HepG2 (cell line): ENCODE results near the gene WNK4. TPM values are rescaled to one million over a fixed set of nuclear protein-coding genes. Genes with fewer than 3 reads are reported as not detected.

Experiments
- CHD2 ChIP-seq: IDR thresholded peaks from 2 replicates; pipeline ENCODE4 v1.6.1; 2011; ENCODE audit warnings: low read depth, low read length, improper control_type of control experiment
- ETS1 ChIP-seq: sonication (generic); formaldehyde crosslinking; IDR thresholded peaks from 2 replicates; pipeline ENCODE4 v1.4.0; 2020; ENCODE audit warnings: missing genetic modification reagents
- FOXO4 ChIP-seq: sonication (generic); formaldehyde crosslinking; conservative IDR thresholded peaks from 2 replicates; pipeline ENCODE4 v1.8.1; 2023; ENCODE audit warnings: missing genetic modification reagents
- MATR3 ChIP-seq: sonication (generic); formaldehyde crosslinking; IDR thresholded peaks from 2 replicates; pipeline ENCODE4 v1.4.0; 2020; ENCODE audit warnings: missing genetic modification reagents
- NR0B2 ChIP-seq: sonication (generic); formaldehyde crosslinking; IDR thresholded peaks from 2 replicates; pipeline ENCODE4 v1.4.0; 2020; ENCODE audit warnings: mild to moderate bottlenecking, missing genetic modification reagents
- NR2F6 ChIP-seq, 2 experiments: IDR thresholded peaks; 2 replicates each; pipeline ENCODE4 v1.6.1; 2016; ENCODE audit warnings: antibody characterized with exemption in 1 of 2, mild to moderate bottlenecking in 1 of 2
- NR3C1 ChIP-seq: sonication (generic); formaldehyde crosslinking; IDR thresholded peaks from 2 replicates; pipeline ENCODE4 v1.4.0; 2020; ENCODE audit warnings: missing genetic modification reagents
- PCBP2 ChIP-seq: fragments of 200-400 bp; formaldehyde crosslinking; optimal IDR thresholded peaks from 2 replicates; pipeline ENCODE3; 2018; ENCODE audit warnings: low read length, low read depth; ENCODE audit not compliant: poor library complexity, severe bottlenecking
- PITX1 ChIP-seq: sonication (generic); formaldehyde crosslinking; IDR thresholded peaks from 2 replicates; pipeline ENCODE4 v1.5.1; 2020; ENCODE audit warnings: mild to moderate bottlenecking, missing genetic modification reagents
- PRPF4 ChIP-seq: fragments of 200-400 bp; formaldehyde crosslinking; IDR thresholded peaks from 2 replicates; pipeline ENCODE4 v1.6.1; 2016; ENCODE audit warnings: low read length, low read depth; ENCODE audit not compliant: poor library complexity, severe bottlenecking
- RBM22 ChIP-seq: fragments of 200-400 bp; formaldehyde crosslinking; optimal IDR thresholded peaks from 2 replicates; pipeline ENCODE3; 2017; ENCODE audit warnings: mild to moderate bottlenecking, low read length, moderate library complexity
- RFX1 ChIP-seq: fragments of 450-650 bp; IDR thresholded peaks from 2 replicates; pipeline ENCODE4 v1.6.1; 2017
- SMARCE1 ChIP-seq: fragments of 450-650 bp; IDR thresholded peaks from 2 replicates; pipeline ENCODE4 v1.6.1; 2017; ENCODE audit warnings: borderline replicate concordance
- SNAI1 ChIP-seq: sonication (generic); formaldehyde crosslinking; IDR thresholded peaks from 2 replicates; pipeline ENCODE4 v1.5.0; 2020; ENCODE audit warnings: mild to moderate bottlenecking, missing genetic modification reagents, borderline replicate concordance
- ZBTB21 ChIP-seq: sonication (generic); formaldehyde crosslinking; IDR thresholded peaks from 2 replicates; pipeline ENCODE4 v1.4.0; 2020; ENCODE audit warnings: missing genetic modification reagents
- ZBTB42 ChIP-seq: sonication (generic); formaldehyde crosslinking; IDR thresholded peaks from 2 replicates; pipeline ENCODE4 v1.5.0; 2020; ENCODE audit warnings: mild to moderate bottlenecking, missing genetic modification reagents
- ZNF136 ChIP-seq: sonication (generic); formaldehyde crosslinking; IDR thresholded peaks from 2 replicates; pipeline ENCODE4 v1.8.1; 2022; ENCODE audit warnings: low read depth, mild to moderate bottlenecking, moderate library complexity, missing genetic modification reagents
- ZNF333 ChIP-seq: sonication (generic); formaldehyde crosslinking; IDR thresholded peaks from 2 replicates; pipeline ENCODE4 v1.4.0; 2020; ENCODE audit warnings: mild to moderate bottlenecking, missing genetic modification reagents, borderline replicate concordance
- ZNF350 ChIP-seq: sonication (generic); formaldehyde crosslinking; IDR thresholded peaks from 2 replicates; pipeline ENCODE4 v1.4.0; 2020; ENCODE audit warnings: mild to moderate bottlenecking, low read depth, missing genetic modification reagents, borderline replicate concordance
- ZNF484 ChIP-seq: sonication (generic); formaldehyde crosslinking; IDR thresholded peaks from 2 replicates; pipeline ENCODE4 v1.5.1; 2020; ENCODE audit warnings: mild to moderate bottlenecking, low read depth, missing genetic modification reagents, borderline replicate concordance
- ZNF552 ChIP-seq: sonication (generic); formaldehyde crosslinking; IDR thresholded peaks from 2 replicates; pipeline ENCODE4 v1.9.0; 2022; ENCODE audit warnings: missing genetic modification reagents, mild to moderate bottlenecking, borderline replicate concordance
- ZNF878 ChIP-seq: sonication (generic); formaldehyde crosslinking; IDR thresholded peaks from 2 replicates; pipeline ENCODE4 v1.8.1; 2023; ENCODE audit warnings: mild to moderate bottlenecking, missing genetic modification reagents, moderate library complexity
- polyA plus RNA-seq, 8 experiments: library from polyadenylated mRNA; depleted of rRNA in 3 of 8; stranded (reverse) in 7 of 8; unstranded in 1 of 8; fragments of >200 nt; fragmentation: Illumina TruSeq in 4 of 8; extraction: Trizol in 4 of 8; gene quantifications; 2 replicates each; pipeline versions ENCODE4 v1.2.1 to v1.2.3, GENCODE V29; 2011 to 2016; ENCODE audit warnings: low read depth in 4 of 8, missing spikeins in 1 of 8, mixed read lengths in 1 of 8; ENCODE audit not compliant: insufficient read depth in 1 of 8
- total RNA-seq, 5 experiments: library from RNA; depleted of rRNA; stranded (reverse); fragments of >200 nt; fragmentation: Illumina TruSeq; extraction: Trizol; gene quantifications; 2 replicates each; pipeline ENCODE4 v1.2.3, GENCODE V29; 2016; ENCODE audit warnings: low read depth in 1 of 5
- TF ChIP-seq, protein P1 (sequence below): sonication (generic); formaldehyde crosslinking; conservative IDR thresholded peaks from 2 replicates; pipeline ENCODE4 v1.4.0; 2020; ENCODE audit warnings: missing genetic modification reagents
- TF ChIP-seq, protein P2 (sequence below): sonication (generic); formaldehyde crosslinking; IDR thresholded peaks from 2 replicates; pipeline ENCODE4 v1.8.1; 2022; ENCODE audit warnings: low read depth, mild to moderate bottlenecking, missing genetic modification reagents

Gene WNK4
- total and polyA plus RNA-seq, 2 of the 13 experiments (the other 11 are each of a cell fraction or from before 2014, with no cell fraction given): 2.7 to 13.7 TPM

- TF ChIP-seq ETS1 (no peak), FOXO4 (CRISPR knock-in tag) (peak; percentile 99), ZNF878 (no peak), ZNF484 (CRISPR knock-in tag) (no peak), PRPF4 (no peak), ZNF552 (CRISPR knock-in tag) (no peak), MATR3 (no peak), PITX1 (CRISPR knock-in tag) (no peak), SMARCE1 (no peak), RFX1 (no peak), ZBTB21 (CRISPR knock-in tag) (no peak; the same call in 1 of the 2 replicates), NR2F6 (IDR thresholded peaks at IDR 0.05) (no peak), NR2F6 (CRISPR knock-in tag; IDR thresholded peaks at IDR 0.05) (no peak; the same call in 1 of the 2 replicates), CHD2 (no peak), ZNF350 (CRISPR knock-in tag) (no peak), NR3C1 (CRISPR knock-in tag) (no peak), SNAI1 (CRISPR knock-in tag) (no peak), RBM22 (no peak), ZBTB42 (CRISPR knock-in tag) (no peak; the same call in 1 of the 2 replicates), NR0B2 (CRISPR knock-in tag) (no peak), ZNF136 (CRISPR knock-in tag) (no peak), ZNF333 (CRISPR knock-in tag) (no peak), PCBP2 (no peak)
- TF ChIP-seq, protein P1, sequence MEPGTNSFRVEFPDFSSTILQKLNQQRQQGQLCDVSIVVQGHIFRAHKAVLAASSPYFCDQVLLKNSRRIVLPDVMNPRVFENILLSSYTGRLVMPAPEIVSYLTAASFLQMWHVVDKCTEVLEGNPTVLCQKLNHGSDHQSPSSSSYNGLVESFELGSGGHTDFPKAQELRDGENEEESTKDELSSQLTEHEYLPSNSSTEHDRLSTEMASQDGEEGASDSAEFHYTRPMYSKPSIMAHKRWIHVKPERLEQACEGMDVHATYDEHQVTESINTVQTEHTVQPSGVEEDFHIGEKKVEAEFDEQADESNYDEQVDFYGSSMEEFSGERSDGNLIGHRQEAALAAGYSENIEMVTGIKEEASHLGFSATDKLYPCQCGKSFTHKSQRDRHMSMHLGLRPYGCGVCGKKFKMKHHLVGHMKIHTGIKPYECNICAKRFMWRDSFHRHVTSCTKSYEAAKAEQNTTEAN (CRISPR knock-in tag): peak; percentile 36; the same call in 1 of the 2 replicates
- TF ChIP-seq, protein P2, sequence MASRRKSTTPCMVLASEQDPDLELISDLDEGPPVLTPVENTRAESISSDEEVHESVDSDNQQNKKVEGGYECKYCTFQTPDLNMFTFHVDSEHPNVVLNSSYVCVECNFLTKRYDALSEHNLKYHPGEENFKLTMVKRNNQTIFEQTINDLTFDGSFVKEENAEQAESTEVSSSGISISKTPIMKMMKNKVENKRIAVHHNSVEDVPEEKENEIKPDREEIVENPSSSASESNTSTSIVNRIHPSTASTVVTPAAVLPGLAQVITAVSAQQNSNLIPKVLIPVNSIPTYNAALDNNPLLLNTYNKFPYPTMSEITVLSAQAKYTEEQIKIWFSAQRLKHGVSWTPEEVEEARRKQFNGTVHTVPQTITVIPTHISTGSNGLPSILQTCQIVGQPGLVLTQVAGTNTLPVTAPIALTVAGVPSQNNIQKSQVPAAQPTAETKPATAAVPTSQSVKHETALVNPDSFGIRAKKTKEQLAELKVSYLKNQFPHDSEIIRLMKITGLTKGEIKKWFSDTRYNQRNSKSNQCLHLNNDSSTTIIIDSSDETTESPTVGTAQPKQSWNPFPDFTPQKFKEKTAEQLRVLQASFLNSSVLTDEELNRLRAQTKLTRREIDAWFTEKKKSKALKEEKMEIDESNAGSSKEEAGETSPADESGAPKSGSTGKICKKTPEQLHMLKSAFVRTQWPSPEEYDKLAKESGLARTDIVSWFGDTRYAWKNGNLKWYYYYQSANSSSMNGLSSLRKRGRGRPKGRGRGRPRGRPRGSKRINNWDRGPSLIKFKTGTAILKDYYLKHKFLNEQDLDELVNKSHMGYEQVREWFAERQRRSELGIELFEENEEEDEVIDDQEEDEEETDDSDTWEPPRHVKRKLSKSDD: peak; percentile 69
These were observed 36.1 kb upstream of the WNK4 start (continued) for GRCh38 chr17:42744283-42744805.
